ENCODE results near the gene NRP2. TPM values are rescaled to one million over a fixed set of nuclear protein-coding genes. Genes with fewer than 3 reads are reported as not detected.

The NRP2 gene
- total and polyA plus RNA-seq, 4 donors: 3.8 to 17.7 (median 12.2) TPM

DNA sequence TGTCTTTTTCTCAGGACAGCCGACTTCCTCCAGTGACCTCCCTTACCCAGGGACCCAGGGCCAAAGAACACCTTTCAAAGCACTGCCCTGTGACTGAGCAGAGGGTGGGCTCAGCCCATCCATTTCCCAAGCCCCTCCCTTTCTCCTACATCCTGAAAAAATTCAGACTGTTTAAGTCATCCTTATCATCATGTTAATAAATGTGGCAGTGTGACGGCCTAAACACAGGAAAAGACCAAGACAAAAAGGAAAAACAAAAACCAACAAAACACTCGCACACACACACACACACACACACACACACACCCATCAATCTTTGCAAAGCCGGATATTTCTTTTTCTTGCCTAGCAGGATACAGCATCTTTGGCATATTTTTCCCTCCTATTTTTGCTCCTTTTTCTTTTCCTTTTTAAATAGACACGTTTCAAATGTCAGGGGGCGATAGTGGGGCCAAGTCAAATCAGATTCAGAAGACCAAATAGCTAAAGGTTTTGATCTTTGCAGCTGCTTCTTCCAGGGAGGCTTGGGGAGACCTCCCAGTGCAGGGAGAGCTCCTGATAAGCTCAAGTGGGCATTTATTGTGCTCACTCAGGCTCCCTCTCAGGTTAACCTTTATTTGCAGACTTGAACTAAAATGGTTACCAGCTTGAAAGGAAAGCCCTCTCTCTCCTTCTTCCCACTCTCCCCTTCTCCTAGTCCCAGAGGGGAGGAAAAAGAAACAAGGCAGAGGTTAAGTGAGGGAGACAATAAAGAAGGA, 39.5 kb upstream of the NRP2 start (continued):
- TF ChIP-seq ZBTB33 (IDR thresholded peaks at IDR 0.05): no peak
- no peak for TF ChIP-seq RXRA (IDR thresholded peaks at IDR 0.05)
- no peak for TF ChIP-seq JUND (IDR thresholded peaks at IDR 0.05)

DNA sequence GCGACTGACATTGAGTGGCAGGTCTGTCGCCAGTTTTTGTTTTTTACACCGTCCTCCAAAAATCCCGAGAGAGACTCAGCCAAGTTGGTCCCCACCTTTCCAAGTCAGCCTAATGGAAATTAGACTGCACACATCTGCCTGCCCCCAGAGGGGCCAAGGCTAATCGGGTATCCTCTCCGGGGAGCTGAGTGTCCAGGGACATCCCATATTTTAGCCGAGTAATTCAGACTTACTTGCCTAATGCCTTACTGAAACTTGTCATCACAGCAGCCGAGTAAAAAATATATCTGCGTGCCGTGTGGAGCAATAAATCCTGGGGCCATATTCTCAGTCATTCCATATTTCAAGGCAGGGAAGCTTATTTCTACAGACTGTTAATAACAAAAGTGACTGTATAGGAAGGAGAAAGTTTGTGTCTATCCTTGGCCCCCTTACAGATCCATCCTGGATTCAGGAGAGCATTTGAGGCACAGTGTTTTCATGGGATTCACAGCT, 38.9 kb upstream of the NRP2 start:
- no peak overlapping the region for H3K27ac ChIP-seq (ENCODE audit: low read depth in 1 of 2, low read length in 2 of 2)

More for the DNA sequence above, 38.9 kb upstream of the NRP2 start:
- H3K27me3 ChIP-seq (ENCODE audit: control insufficient read depth in 4 of 4, insufficient read depth in 4 of 4, low read length in 3 of 4): no peaks in the 10 kb centered on the region
- no peak overlapping the region for H3K9ac ChIP-seq (ENCODE audit: low read depth in 1 of 2, low read length in 2 of 2)
- no peak overlapping the region for H3K4me3 ChIP-seq (ENCODE audit: low read depth in 1 of 3, low read length in 3 of 3)
- 80% methylated on average over 10 of the region's 10 CpGs for WGBS
- DNase-seq (ENCODE audit: low spot score): no peak
- H3K4me1 ChIP-seq (ENCODE audit: control insufficient read depth in 4 of 4, insufficient read depth in 4 of 4, low read length in 3 of 4): peaks cover 0 to 4% (median 1%) of the 10 kb centered on the region in 4 donors
- H3K9me3 ChIP-seq (ENCODE audit: control insufficient read depth in 4 of 4, low read length in 3 of 4): peaks cover 0 to 2% (median under 1%) of the 10 kb centered on the region in 4 donors
- H3K36me3 ChIP-seq (ENCODE audit: control insufficient read depth in 4 of 4, insufficient read depth in 3 of 4, low read depth in 1 of 4, low read length in 3 of 4): no peaks in the 10 kb centered on the region
- no peak for TF ChIP-seq ZBTB33 (IDR thresholded peaks at IDR 0.05)
- no peak for TF ChIP-seq FOXA1 (IDR thresholded peaks at IDR 0.05)
- TF ChIP-seq, protein P1, sequence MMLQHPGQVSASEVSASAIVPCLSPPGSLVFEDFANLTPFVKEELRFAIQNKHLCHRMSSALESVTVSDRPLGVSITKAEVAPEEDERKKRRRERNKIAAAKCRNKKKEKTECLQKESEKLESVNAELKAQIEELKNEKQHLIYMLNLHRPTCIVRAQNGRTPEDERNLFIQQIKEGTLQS (IDR thresholded peaks at IDR 0.05): no peak
- TF ChIP-seq JUND (IDR thresholded peaks at IDR 0.05): no peak
- no peak for TF ChIP-seq YY1 (IDR thresholded peaks at IDR 0.05)
- TF ChIP-seq, protein P2, sequence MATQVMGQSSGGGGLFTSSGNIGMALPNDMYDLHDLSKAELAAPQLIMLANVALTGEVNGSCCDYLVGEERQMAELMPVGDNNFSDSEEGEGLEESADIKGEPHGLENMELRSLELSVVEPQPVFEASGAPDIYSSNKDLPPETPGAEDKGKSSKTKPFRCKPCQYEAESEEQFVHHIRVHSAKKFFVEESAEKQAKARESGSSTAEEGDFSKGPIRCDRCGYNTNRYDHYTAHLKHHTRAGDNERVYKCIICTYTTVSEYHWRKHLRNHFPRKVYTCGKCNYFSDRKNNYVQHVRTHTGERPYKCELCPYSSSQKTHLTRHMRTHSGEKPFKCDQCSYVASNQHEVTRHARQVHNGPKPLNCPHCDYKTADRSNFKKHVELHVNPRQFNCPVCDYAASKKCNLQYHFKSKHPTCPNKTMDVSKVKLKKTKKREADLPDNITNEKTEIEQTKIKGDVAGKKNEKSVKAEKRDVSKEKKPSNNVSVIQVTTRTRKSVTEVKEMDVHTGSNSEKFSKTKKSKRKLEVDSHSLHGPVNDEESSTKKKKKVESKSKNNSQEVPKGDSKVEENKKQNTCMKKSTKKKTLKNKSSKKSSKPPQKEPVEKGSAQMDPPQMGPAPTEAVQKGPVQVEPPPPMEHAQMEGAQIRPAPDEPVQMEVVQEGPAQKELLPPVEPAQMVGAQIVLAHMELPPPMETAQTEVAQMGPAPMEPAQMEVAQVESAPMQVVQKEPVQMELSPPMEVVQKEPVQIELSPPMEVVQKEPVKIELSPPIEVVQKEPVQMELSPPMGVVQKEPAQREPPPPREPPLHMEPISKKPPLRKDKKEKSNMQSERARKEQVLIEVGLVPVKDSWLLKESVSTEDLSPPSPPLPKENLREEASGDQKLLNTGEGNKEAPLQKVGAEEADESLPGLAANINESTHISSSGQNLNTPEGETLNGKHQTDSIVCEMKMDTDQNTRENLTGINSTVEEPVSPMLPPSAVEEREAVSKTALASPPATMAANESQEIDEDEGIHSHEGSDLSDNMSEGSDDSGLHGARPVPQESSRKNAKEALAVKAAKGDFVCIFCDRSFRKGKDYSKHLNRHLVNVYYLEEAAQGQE (IDR thresholded peaks at IDR 0.05): no peak
- no peak for TF ChIP-seq FOXA2 (IDR thresholded peaks at IDR 0.05)
- TF ChIP-seq SP1 (IDR thresholded peaks at IDR 0.05): no peak
- TF ChIP-seq, protein P3, sequence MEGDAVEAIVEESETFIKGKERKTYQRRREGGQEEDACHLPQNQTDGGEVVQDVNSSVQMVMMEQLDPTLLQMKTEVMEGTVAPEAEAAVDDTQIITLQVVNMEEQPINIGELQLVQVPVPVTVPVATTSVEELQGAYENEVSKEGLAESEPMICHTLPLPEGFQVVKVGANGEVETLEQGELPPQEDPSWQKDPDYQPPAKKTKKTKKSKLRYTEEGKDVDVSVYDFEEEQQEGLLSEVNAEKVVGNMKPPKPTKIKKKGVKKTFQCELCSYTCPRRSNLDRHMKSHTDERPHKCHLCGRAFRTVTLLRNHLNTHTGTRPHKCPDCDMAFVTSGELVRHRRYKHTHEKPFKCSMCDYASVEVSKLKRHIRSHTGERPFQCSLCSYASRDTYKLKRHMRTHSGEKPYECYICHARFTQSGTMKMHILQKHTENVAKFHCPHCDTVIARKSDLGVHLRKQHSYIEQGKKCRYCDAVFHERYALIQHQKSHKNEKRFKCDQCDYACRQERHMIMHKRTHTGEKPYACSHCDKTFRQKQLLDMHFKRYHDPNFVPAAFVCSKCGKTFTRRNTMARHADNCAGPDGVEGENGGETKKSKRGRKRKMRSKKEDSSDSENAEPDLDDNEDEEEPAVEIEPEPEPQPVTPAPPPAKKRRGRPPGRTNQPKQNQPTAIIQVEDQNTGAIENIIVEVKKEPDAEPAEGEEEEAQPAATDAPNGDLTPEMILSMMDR (IDR thresholded peaks at IDR 0.05; ENCODE audit: low read depth, low read length, missing input control): no peak
- TF ChIP-seq RAD21 (IDR thresholded peaks at IDR 0.05): no peak
- TF ChIP-seq EGR1 (IDR thresholded peaks at IDR 0.05; ENCODE audit: low read depth in 2 of 2): no peak
- TF ChIP-seq NR2F2 (IDR thresholded peaks at IDR 0.05): no peak
- TF ChIP-seq GABPA (IDR thresholded peaks at IDR 0.05 in 1 of 2, conservative IDR thresholded peaks at IDR 0.05 in 1 of 2): no peak
- TF ChIP-seq HNF4G (IDR thresholded peaks at IDR 0.05): no peak
- TF ChIP-seq RXRA (IDR thresholded peaks at IDR 0.05): no peak
- no peak for TF ChIP-seq HNF4A (conservative IDR thresholded peaks at IDR 0.05)
- no peak for TF ChIP-seq TAF1 (conservative IDR thresholded peaks at IDR 0.05)
- TF ChIP-seq, protein P4, sequence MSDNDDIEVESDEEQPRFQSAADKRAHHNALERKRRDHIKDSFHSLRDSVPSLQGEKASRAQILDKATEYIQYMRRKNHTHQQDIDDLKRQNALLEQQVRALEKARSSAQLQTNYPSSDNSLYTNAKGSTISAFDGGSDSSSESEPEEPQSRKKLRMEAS (IDR thresholded peaks at IDR 0.05): no peak
